H1 (cell line): Measurements from ENCODE around the gene RHOB.

Source experiments
- ATF2 ChIP-seq: IDR thresholded peaks from 2 replicates; pipeline ENCODE4 v1.6.1; 2012; ENCODE audit warnings: low read length, inconsistent platforms
- BRCA1 ChIP-seq: IDR thresholded peaks from 2 replicates; pipeline ENCODE4 v1.6.1; 2012; ENCODE audit warnings: low read depth, low read length, improper control_type of control experiment
- CHD1 ChIP-seq: IDR thresholded peaks from 2 replicates; pipeline ENCODE4 v1.6.1; 2012; ENCODE audit warnings: low read depth, low read length, improper control_type of control experiment
- CREB1 ChIP-seq: IDR thresholded peaks from 2 replicates; pipeline ENCODE4 v1.6.1; 2012; ENCODE audit warnings: inconsistent platforms
- EGR1 ChIP-seq: IDR thresholded peaks from 2 replicates; pipeline ENCODE4 v1.6.1; 2011; ENCODE audit warnings: low read depth, low read length, borderline replicate concordance
- EZH2 ChIP-seq: fragments of 200-600 bp; sonication (generic); IDR thresholded peaks from 2 replicates; pipeline ENCODE4 v1.7.1; 2012; ENCODE audit warnings: low read depth, mild to moderate bottlenecking, moderate library complexity, low read length, inconsistent platforms; ENCODE audit not compliant: severe bottlenecking
- POLR2AphosphoS5 ChIP-seq: IDR thresholded peaks from 2 replicates; pipeline ENCODE4 v1.6.1; 2011; ENCODE audit warnings: low read depth, low read length
- SP1 ChIP-seq: IDR thresholded peaks from 2 replicates; pipeline ENCODE4 v1.6.1; 2011; ENCODE audit warnings: low read depth, low read length

GRCh38 chr2:20451341-20451740 lies 4.5 kb downstream of the RHOB start:
- TF ChIP-seq EZH2 (no peak), CHD1 (no peak), EGR1 (no peak), CREB1 (no peak), BRCA1 (no peak), ATF2 (no peak), SP1 (no peak), POLR2AphosphoS5 (no peak)
